ENCODE results near the gene NCK2. TPM values are rescaled to one million over a fixed set of nuclear protein-coding genes. Genes with fewer than 3 reads are reported as not detected.

NCK2 gene
- total and polyA plus RNA-seq, 9 of the 15 experiments (the other 6 are each of a cell fraction or from before 2014, with no cell fraction given), result 0.90 to 27.9 (median 15.9) TPM

DNA sequence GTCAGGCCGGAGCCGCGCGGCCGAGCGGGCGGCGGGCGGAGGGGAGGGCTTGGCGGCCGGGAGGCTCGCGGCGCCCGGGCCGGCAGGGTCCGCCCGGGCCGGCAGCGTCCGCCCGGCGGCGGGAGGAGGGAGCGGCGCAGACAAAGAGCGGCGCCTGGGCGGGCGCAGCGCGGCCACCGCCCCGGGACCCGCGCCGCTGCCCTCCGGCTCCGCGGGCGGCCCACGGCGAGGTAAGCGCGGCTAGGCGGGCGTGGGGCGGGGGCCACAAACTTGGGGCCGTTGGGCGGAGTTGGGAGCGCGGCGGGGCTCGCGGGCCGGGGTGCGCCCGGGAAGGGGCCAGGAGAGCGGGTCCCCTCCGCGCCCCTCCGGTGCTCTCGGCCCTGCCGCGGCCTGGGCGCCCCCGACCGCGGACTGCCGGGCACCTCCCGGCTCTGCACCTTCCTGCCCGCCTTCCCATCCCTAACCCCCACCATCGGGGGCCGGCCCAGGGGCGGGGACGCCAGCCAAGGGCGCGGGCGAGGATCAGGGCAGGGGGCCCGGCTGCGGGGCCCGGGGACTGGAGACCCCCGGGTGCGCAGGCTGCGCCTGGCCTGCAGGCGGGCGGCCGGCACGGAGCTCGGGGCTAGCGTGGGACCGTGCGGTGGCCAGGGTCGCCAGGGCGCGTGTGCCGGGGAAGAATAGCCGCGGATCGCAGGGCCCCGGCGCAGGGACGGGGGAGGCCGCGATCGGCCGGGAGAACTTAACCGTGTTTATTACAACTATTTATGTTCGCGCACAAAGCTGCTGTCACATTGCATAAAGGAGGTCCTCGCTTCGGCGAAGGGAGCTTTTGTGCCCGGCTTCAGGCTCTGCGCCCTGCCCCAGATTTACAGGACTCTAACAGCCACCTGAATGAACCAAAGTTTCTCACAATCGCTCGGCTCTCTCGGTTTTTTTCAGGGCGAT lies at the start of gene NCK2 (continued):
- TF ChIP-seq DMBX1 (CRISPR knock-in tag; IDR thresholded peaks at IDR 0.05; ENCODE audit: borderline replicate concordance), result no peak
- TF ChIP-seq MCM3 (IDR thresholded peaks at IDR 0.05), result no peak
- peak; percentile 55 for TF ChIP-seq HMGN3 (IDR thresholded peaks at IDR 0.05; ENCODE audit: borderline replicate concordance, extremely low read depth, insufficient read length, low read depth, low read length)
- no peak; a peak in 1 of 4 replicates for TF ChIP-seq SIN3A (IDR thresholded peaks at IDR 0.05; ENCODE audit: borderline replicate concordance in 2 of 2, control insufficient read depth in 1 of 2, low read depth in 2 of 2, low read length in 2 of 2)
- no peak for TF ChIP-seq ZNF764 (CRISPR knock-in tag; IDR thresholded peaks at IDR 0.05; ENCODE audit: low read depth)
- no peak for TF ChIP-seq ZBED1 (IDR thresholded peaks at IDR 0.05)
- TF ChIP-seq, protein P1, sequence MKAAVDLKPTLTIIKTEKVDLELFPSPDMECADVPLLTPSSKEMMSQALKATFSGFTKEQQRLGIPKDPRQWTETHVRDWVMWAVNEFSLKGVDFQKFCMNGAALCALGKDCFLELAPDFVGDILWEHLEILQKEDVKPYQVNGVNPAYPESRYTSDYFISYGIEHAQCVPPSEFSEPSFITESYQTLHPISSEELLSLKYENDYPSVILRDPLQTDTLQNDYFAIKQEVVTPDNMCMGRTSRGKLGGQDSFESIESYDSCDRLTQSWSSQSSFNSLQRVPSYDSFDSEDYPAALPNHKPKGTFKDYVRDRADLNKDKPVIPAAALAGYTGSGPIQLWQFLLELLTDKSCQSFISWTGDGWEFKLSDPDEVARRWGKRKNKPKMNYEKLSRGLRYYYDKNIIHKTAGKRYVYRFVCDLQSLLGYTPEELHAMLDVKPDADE (conservative IDR thresholded peaks at IDR 0.05; ENCODE audit: control insufficient read depth, low read depth, low read length), result 0 out of 2 replicates have a peak, but pooled peaks have one; percentile 36
- TF ChIP-seq CBFA2T2 (conservative IDR thresholded peaks at IDR 0.05), result no peak
- TF ChIP-seq HNRNPL (IDR thresholded peaks at IDR 0.05; ENCODE audit: low read depth, low read length), result no peak
- no peak for TF ChIP-seq ZNF134 (CRISPR knock-in tag; conservative IDR thresholded peaks at IDR 0.05)
- no peak for TF ChIP-seq SMARCC2 (IDR thresholded peaks at IDR 0.05; ENCODE audit: low read depth)
- no peak for TF ChIP-seq DNMT1 (IDR thresholded peaks at IDR 0.05)
- TF ChIP-seq PHF8 (IDR thresholded peaks at IDR 0.05; ENCODE audit: borderline replicate concordance, low read length), result peak; percentile 57; the same call in 1 of the 2 replicates
- peak; percentile 47; the same call in 1 of the 2 replicates for TF ChIP-seq GATAD2B (IDR thresholded peaks at IDR 0.05; ENCODE audit: borderline replicate concordance)
- TF ChIP-seq L3MBTL2 (IDR thresholded peaks at IDR 0.05), result peak; percentile 24; the same call in 1 of the 2 replicates

Data from K562 (cell line).